GM18502 (cell line): Measurements from ENCODE around the gene ZNHIT1.

ENCODE experiments used
- ATAC-seq: cut with Tn5 transposase; IDR thresholded peaks from one replicate; pipeline ENCODE4 v1.9.1; 2021; ENCODE audit warnings: mild to moderate bottlenecking; ENCODE audit not compliant: unreplicated experiment, poor library complexity

The ZNHIT1 gene

GRCh38 chr7:101216001-101216859, 1.7 kb upstream of the ZNHIT1 start:
- ATAC-seq: no peak

GRCh38 chr7:101216860-101217387, 1.0 kb upstream of the ZNHIT1 start:
- peak; percentile 22 for ATAC-seq

GRCh38 chr7:101218236-101219125, 516 bp downstream of the ZNHIT1 start:
- peak; percentile 19 for ATAC-seq

GRCh38 chr7:101220295-101220694, 2.3 kb downstream of the ZNHIT1 start:
- no peak for ATAC-seq

GRCh38 chr7:101222275-101222830, 4.4 kb downstream of the ZNHIT1 start:
- ATAC-seq: no peak

GRCh38 chr7:101223528-101223927, 5.6 kb downstream of the ZNHIT1 start:
- no peak for ATAC-seq

GRCh38 chr7:101225650-101226049, 7.7 kb downstream of the ZNHIT1 start:
- ATAC-seq: no peak

GRCh38 chr7:101226721-101227120, 8.8 kb downstream of the ZNHIT1 start:
- no peak for ATAC-seq

- no peak for ATAC-seq
Measured at GRCh38 chr7:101231644-101232043, 13.7 kb downstream of the ZNHIT1 start.

GRCh38 chr7:101232141-101232850, 14.3 kb downstream of the ZNHIT1 start:
- ATAC-seq: no peak

GRCh38 chr7:101233907-101234547, 16.1 kb downstream of the ZNHIT1 start:
- no peak for ATAC-seq

GRCh38 chr7:101234636-101235035, 16.7 kb downstream of the ZNHIT1 start:
- ATAC-seq: no peak

GRCh38 chr7:101235050-101235449, 17.1 kb downstream of the ZNHIT1 start:
- no peak for ATAC-seq

- no peak for ATAC-seq
Measured at GRCh38 chr7:101235522-101235921, 17.6 kb downstream of the ZNHIT1 start.

GRCh38 chr7:101236292-101236835, 18.4 kb downstream of the ZNHIT1 start:
- ATAC-seq: no peak

- ATAC-seq: no peak
Measured at GRCh38 chr7:101237206-101238067, 19.5 kb downstream of the ZNHIT1 start, which contains the start of gene CLDN15. Gene CLDN15, minus strand, starts transcription at chr7:101237802. Its CDS starts 221 bp downstream, at chr7:101237581.

GRCh38 chr7:101238226-101239182, 20.5 kb downstream of the ZNHIT1 start:
- no peak for ATAC-seq
